ENCODE data around the gene CRIM1.

The CRIM1 gene

DNA sequence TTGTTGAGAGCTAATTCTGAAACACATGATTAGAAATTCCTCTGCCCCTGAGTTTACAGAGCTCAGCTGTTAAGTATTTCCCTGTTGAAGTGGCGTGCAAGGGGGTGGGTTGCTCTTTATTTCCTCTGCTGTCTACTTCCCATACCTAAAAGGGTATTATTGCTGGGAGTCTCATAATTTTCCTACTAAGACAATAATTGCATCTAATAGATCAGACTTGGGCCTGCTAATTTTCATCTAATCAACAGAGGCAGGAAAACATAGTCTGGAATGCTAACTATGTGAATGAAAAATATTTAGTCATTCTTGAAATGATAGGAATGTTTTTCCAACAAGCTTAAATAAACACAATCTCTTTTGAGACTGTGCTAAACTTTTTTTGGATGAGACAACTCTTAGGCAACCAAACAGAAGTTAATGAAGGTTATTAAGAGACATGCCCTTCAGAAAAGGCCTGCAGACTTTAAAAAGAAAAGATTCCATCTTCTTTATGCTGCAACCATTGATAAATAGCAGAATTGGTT is 131.0 kb downstream of the CRIM1 start:
- DNase-seq = no peak

DNA sequence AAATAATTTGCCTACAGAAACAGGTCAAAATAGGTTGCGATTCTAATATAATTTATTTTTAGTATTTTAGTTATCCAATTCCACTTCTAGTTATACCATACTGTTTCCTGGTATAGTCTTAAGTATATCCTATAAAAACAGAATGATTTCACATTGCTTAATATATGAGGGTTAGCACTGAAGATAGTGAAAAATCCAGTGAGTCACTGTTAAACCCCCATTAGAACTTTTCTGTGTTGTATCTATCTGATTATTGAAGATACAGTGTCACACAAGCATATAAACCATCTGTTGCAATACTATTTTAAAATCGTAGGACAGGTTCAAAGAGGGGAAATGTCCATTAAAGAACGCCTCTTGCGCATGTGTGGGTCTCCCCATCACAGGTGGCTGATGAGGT is 132.4 kb downstream of the CRIM1 start:
- no peak for DNase-seq

DNA sequence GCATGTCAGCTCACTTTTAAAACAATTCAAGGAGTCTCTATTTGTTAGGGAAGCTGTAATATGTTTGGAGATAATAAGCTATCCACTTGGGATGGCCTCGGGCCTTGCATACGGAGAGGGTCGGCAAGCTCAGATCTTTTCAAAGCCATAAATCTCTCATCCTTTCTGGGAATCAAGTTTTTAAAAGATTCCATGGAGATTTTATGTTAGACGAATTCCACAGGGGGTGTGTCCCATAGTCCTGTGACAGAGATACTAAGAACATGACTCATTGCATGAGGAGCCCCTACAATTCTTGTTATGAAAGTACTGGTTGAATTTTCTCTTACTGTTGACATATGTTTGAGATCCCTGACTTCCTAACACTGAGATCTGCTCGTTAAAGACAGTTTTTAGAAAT is 133.7 kb downstream of the CRIM1 start:
- no peak for DNase-seq

DNA sequence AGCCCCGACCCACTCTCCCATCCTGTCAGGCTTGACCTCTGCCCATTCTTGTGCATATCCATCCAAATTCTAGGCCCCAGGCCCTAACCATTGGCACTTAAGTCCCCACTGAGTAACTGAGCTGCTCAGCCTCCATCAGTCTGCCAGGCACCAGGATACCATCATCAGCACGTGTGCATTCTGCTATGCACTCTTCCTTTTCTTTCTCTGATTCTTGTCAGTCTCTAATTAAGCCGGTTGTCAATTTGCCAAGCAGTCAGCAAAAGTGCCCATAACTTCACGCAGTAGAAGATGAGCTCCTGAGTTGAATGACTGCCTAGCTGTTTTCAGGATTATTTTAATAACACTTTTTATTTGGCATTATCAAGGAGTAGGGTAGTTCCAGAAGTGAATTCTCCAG is 135.2 kb downstream of the CRIM1 start:
- no peak for DNase-seq

DNA sequence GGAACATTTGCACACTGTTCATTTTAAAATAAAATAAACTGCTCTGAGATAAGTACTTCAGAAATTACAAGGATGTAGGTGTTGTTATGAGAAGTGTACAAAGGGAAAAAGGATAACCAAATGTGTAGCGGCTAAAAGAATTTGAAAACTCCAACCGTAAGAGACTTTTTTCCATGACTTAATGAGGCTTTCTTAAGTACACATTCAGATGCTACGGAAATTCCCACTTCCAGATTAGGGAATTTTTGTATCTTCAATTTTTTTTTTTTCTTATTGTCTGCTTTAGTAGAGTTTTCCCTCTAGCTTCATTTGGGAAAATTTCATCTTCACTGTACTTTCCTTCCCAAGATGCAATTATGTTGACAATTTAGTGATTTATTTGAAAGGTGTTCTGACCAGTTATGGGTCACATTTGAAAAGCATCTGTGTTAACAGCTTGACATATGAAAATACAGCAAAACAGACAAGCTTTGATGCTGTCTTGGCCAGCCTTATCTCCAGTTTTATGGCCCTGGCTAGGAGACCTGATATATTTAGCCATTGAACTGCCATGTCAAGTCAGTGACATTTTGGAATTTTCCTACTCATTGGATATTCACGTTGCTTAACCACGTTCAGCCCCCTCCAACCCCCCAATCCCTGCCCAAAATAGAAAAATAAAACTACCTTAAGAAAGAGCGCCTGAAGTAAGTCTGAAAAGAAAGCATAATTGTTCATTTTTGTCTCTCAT is 136.8 kb downstream of the CRIM1 start:
- no peak for DNase-seq

DNA sequence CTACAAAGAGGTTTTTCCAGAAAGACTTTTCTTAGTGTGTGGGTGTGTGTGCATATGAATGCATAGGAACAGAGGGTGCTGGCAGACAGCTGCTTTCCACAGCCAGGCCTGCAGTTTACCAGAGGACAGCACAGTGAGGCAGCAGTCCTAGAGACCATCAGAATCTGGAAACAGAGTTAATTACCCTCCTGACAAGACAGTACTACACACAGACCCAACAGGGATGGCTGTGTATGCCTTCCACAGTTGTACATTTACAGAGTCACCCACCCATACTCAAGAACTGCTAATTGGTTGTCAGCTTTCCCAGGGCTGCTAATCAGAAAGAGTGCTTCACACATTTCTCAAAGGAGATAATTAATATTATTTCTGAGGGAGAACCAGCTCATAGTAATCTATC is 137.7 kb downstream of the CRIM1 start:
- DNase-seq = no peak

DNA sequence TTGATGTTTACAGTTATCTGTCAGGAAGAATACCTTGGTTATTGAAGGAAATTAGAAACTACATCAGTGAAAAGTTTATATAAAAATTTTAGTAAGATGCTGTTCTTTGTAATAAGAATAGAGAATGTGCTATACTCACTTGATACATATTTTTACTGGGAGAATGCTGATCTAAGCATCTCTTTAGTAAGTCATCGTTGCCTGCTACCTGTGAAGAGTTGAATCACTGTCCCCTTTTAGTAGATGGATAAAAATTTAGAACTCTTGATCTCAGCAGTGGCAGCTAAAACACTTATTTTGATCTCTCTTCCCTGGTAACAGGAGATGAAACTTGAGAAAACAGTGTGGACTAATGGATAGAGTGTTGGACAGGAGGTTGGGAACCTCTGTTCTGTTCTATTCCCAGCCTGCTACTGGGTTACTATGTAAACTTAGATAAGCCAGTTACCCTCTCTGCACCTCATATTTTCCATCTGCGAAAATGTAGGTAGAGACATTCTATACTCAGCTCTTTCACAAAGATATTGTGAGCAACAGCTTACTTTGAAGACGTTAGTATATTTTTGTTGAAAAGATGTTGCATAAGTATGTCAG is 142.1 kb downstream of the CRIM1 start:
- DNase-seq = no peak

DNA sequence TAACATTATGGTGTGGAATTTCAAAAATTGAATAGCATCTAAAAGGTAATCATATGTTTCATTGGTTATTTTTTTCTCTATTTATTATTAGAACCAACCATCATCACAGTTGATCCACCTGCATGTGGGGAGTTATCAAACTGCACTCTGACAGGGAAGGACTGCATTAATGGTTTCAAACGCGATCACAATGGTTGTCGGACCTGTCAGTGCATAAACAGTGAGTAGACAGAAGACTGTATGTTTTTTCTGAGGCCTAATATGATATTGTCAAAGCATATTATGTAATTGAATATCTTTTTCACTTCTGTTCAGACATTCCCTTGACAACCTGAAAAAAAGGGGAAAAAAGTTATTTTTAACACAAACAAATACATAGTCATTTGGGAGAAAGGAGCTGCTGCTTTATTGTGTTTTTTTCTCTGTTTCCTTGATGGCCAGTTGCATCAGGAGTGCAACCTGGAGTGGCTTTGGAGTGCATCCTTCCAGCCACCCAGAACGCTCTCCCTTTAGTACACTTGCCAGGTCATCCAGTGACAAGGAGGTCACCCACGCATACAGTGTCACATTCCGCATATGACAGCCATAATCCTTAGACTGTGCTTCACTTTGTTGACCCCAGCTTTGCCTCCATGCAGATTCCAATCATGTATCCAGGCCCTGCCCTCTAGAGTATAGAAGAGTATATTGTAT is 143.7 kb downstream of the CRIM1 start:
- DNase-seq = no peak

DNA sequence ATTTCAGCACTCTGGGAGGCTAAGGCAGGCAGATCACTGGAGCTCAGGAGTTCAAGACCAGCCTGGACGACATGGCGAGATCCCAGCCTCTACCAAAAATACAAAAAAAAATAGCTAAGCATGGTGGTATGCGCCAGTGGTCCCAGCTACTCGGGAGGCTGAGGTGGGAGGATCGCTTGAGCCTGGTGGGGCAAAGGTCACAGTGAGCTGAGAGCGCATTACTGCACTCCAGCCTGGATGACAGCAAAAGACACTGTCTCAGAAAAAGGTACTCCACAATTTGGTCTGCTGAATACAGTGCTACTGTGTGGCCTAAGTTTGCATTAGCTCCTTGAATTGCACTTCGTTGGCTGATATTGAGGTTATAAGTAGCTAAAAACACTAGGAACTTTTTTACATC is 144.5 kb downstream of the CRIM1 start:
- no peak for DNase-seq

DNA sequence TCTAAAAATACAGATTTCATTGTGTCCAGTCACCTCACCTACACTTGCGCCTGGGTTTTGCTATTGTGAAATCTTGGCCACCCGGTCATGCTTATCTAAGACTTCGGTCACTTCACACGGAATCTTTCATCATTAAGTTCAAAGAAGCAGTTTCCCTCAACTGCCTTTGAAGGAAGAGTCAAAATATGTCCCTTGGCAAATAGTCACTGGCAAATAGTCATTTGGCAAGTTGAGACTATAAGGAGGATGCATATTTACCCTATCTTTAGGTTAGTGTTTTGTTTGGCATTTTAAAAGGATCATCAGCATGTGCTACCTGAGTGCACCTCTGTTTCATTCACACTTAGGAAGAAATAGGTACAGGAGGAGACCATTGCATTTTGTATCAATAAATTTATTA is 146.5 kb downstream of the CRIM1 start:
- no peak for DNase-seq

DNA sequence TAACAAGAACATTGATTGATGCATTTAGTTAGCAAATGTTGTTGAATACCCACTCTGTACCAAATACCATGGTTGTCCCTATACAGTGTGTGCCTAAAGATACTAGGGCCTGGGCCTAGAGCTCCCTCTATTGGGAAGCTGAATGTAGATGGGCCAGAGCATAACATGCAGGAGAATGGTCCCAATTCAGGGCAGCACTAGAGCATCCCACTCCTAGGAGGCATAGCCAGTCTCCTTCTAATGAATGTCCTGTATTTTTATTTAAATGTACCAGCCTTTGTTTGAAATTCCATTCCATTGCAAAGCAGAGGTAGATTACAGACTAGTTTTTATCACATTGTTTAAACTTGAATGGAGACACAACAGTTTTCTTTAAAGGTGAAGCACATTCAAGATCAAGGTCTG is 151.8 kb downstream of the CRIM1 start:
- peak; percentile 39 for DNase-seq

DNA sequence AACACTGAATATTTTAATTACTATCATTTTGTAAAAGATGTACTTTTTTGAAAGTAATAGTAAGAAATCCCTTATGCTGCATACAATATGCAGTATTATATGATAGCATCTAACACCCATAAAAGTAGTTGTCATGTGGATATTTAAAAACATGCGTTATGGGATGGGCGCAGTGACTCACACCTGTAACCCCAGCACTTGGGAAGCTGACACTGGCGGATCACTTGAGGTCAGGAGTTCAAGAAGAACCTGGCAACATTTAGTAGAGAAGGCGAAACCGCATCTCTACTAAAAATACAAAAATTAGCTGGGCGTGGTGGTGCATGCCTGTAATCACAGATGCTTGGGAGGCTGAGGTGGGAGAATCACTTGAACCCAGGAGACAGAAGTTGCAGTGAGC is 153.5 kb downstream of the CRIM1 start:
- no peak for DNase-seq

DNA sequence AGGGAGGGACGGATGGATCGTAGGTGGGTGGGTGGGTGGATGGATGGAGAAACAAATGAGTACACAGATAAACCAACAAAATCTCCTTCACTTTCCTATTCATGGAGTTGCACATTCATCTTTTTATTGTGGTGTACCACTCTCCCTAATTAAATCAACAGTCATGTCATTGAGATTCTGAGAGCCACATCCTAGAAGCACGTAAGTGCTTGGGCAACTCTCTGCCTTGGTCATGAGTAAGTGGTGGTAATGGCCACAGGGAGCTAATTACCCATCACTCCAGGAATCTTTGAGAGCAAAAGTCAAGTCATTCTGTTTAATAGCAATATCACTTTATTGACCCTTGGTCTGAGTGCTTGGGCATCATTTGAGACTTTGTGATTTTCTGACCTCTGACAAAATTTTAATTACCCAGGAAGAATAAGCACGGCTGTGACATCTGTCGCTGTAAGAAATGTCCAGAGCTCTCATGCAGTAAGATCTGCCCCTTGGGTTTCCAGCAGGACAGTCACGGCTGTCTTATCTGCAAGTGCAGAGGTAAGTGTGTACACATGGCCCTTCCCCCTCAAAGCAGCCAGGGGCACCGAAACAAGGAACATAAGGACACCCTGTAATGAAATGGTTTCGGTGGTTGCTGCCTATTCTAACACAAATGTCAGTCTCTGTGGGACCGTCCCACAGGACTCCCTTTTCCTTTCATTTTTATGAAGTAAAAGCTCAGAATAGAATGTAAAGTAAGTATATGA is 156.5 kb downstream of the CRIM1 start:
- no peak for DNase-seq

DNA sequence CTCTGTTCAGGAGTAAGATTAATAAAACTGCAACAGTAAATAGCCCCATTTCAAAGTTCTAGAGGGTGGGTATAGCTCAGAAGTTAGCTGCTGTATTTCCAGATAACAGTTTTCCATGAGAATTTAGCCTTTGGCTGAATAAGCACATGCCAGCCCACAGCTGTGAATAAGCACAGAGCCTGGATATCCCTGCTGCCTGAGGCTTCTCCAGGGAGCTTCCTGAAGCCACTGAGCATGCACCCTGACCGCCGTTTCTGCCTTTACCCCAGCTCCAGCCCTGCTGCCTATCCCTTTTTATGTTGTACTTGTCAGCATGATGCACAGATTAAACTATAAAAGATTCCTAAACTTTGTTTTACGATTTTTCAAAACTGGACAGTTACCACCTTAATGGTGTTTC is 157.1 kb downstream of the CRIM1 start:
- DNase-seq = no peak

DNA sequence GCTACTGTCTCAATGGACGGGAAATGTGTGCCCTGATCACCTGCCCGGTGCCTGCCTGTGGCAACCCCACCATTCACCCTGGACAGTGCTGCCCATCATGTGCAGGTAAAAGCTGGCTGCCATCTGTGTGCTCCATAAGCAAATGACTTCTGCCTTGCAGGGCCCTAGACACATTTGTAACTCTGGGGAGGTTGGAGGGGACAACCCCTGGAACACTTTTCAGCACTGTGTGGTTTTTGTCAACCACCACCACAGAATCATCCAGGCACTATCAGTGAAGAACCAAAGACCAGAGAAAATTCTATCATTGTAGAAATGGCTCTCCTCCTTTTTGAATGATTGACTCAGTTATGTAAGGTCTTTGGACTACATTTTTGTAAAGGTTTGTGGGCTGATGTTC is 158.1 kb downstream of the CRIM1 start:
- no peak for DNase-seq

DNA sequence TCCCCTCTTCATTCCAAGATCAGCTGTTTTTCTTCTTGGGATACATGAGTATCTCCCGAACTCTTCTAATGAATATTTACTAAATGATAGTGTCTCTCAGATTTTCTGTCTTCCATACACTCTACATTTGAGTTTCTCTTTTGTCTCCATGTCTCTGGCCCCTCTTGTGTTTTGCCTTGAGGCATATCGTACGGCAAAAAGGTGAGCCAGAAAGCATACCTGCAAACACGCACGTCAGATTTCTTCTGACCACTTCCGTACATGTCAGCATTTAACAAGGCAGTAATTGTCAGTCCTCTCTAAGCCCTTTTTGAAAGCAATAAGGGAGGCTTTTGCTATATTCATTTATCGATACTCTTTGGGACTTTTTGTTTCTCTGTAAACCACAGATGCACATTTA is 160.0 kb downstream of the CRIM1 start:
- no peak for DNase-seq

DNA sequence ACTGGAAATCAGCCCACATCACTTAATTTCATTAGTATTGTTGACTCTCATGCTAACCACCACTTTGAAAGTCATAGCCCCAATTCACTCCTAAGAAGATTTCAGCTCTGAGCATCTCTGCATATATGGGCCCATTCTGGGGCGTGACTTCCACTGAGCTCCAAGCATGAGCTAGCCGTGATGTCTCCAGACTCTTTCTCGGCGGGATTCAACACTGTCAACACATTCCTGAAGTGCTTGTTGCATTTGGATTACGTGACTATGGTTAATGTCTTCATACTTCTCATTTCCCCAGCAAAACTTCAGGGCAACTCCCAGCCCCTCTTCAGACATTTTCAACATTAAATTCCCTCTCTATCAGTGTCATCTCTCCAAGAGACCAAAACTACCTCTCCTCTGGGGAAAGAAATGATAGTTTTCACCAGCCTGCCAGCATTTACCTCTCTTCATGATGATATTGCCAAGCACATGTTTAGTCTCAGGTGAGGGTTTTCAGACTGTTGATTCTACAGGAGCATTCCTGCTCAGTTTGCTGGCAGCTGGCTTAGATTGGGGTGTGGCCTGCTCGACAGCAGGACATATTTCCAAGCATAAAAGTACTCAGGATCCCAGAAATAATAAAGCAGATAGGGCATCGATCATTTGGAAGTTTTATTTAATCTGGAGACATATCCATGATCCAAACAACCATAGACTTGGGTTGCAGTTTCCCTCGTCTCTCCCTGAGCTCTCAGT is 160.7 kb downstream of the CRIM1 start:
- DNase-seq = no peak

DNA sequence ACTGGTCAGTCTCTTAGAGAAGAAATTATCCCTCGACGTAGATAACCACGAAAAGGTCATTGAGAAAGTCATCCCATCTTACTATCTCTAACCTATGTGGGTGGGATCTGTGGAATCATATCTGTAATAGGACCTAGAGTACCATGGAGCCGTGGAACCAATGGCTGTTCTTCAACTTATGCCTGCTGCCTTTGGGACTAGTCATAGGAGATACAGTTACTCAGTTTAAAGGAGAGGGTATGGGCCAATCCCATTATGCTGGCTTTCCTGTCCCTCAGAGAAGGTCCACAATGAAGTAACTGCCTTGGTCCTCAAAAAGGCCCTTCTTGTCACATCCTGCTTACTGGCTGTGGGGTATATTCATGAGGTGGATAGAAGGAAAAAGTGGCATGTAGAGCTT is 164.9 kb downstream of the CRIM1 start:
- no peak for DNase-seq

DNA sequence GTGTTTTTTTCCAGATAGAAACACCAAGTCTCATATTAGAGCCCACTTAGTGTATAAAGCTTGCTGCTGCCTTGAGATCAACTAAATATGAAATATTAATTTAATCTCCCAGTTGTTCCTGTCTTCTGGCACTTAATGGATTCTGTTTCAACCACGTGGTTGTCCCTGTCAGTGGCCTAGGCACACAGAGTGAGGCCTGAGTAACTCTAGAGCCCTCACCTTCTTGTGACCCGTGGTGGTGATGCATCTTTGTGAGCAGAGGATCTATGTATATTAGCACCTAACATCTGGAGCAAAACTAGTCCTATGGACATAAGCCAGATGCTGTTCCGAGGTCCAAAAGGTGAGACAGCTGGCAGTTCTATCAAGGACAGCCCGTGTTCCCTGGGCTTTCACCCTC is 167.6 kb downstream of the CRIM1 start:
- no peak for DNase-seq

DNA sequence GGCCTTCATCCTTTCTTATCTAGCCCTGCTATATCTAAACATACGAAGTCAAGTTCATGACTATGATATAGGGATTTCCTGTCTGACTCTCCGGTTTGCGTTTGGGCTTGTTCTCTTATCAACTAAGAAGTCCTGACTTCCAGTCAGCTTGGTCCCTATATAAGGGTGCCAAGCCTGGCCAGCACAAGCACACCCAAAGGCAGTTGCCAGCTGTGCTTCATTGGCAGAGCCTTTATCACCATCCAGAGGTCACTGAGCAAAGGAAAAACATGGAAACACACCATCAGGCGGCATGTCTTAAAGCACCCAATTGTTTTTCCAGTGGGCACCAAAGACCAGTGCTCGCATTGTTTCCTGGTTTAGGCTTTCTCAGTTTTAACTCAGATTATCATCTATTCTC is 169.7 kb downstream of the CRIM1 start:
- no peak for DNase-seq

DNA sequence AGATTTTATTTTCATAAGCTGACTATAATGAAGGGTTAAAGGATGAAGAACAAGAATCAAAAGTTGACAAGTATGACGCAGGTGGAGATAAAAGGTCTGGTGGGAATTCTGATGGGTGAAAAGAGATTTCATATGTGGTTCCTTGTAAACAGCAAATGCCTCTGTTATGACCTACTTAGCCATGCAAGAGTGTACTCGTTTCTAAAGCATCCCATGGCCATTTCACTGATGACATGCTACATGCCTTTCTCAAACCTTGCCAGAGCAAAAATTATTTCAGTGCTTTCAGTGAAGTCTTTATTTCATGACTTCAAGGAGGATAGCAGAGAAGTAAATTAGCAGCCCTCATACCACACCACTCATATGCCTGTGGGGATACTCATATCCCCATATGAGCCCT is 170.6 kb downstream of the CRIM1 start:
- DNase-seq = no peak

DNA sequence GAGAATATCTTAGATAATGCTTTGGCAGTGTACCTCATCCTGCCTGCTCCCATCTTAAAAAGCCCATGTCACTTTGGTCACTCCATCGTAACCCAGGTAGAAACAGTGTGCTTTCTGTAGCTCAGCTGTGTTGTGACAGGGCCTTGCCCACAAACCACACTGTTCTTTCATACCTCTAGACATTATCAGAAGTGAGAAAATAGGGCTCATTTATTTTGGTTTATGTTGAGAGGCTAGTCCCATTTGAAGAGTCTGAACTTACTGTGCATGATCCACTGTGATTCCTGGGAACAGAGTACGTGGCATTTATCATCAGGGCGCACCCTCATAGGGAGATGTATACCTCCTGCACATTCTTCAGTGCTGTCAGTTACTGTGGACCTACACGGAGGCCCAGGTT is 172.7 kb downstream of the CRIM1 start:
- DNase-seq = no peak

Data from activated CD4-positive, alpha-beta T cell treated with anti-CD3 and anti-CD28 coated beads for 48 hours (primary cell).